Stimulated activated naive CD8-positive, alpha-beta T cell treated with anti-CD3 and anti-CD28 coated beads, Interleukin-15, amount 100 ng/mL, for 72 hours (primary cell): ENCODE data around the gene SSPN.

ENCODE experiments used
- ATAC-seq: fragments of 150-1000 bp; cut with Tn5 transposase; 2 replicates; pipeline ENCODE4 v1.10.0; 2021; ENCODE audit warnings: mild to moderate bottlenecking, moderate library complexity
- DNase-seq, 2 donors: peaks; one replicate each; pipeline ENCODE4 v3.0.0; 2021 to 2022
- H3K27ac Mint-ChIP-seq, 2 donors: one replicate each; pipeline ENCODE4 v1.8.0; 2022; ENCODE audit warnings: mild to moderate bottlenecking in 2 of 2, mixed read lengths in 2 of 2, moderate library complexity in 2 of 2
- H3K27me3 Mint-ChIP-seq: one replicate; pipeline ENCODE4 v1.8.0; 2022; ENCODE audit warnings: mixed read lengths
- H3K4me1 Mint-ChIP-seq: one replicate; pipeline ENCODE4 v1.8.0; 2022; ENCODE audit warnings: mild to moderate bottlenecking, mixed read lengths
- H3K4me3 Mint-ChIP-seq, 2 donors: one replicate each; pipeline ENCODE4 v1.8.0; 2022; ENCODE audit warnings: mild to moderate bottlenecking in 2 of 2, mixed read lengths in 2 of 2, moderate library complexity in 1 of 2
- H3K9me3 Mint-ChIP-seq, 2 donors: one replicate each; pipeline ENCODE4 v1.8.0; 2022; ENCODE audit warnings: mixed read lengths in 2 of 2

SSPN gene

DNA sequence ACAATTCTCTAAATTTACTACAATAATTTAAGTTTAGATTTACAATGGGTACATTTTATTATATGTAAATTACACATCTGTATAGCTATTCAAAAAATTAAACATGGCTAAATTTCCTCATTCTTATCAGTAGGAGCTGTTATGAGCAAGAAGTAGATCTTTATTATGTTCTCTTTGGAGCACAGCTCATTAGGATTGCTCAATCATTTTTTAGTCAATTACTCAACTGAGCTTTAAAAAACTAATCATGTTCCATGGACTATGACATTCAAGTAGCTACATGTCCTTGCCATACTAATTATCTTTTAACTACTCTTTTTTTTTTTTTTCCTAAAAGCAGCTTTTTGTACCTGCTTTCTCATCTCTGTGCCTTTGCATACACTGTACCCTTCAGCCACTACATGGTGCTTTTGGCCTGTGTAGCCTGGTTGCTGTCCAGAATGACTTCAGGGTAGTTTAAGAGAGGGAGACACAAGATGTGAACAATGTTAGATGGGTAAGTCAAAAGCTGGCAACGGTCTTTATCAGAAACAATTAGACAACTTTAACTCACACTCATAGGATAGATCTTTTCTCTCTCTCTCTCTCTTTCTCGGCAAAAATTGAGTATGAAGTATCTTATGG lies 69.0 kb downstream of the SSPN start:
- no peak overlapping the region for H3K27ac Mint-ChIP-seq
- H3K9me3 Mint-ChIP-seq, result peaks cover 0 to under 1% of the 10 kb centered on the region in 2 donors
- no peak for DNase-seq
- no peak for ATAC-seq
- no peak overlapping the region for H3K4me3 Mint-ChIP-seq
- no peaks in the 10 kb centered on the region for H3K4me1 Mint-ChIP-seq
- no peaks in the 10 kb centered on the region for H3K27me3 Mint-ChIP-seq

DNA sequence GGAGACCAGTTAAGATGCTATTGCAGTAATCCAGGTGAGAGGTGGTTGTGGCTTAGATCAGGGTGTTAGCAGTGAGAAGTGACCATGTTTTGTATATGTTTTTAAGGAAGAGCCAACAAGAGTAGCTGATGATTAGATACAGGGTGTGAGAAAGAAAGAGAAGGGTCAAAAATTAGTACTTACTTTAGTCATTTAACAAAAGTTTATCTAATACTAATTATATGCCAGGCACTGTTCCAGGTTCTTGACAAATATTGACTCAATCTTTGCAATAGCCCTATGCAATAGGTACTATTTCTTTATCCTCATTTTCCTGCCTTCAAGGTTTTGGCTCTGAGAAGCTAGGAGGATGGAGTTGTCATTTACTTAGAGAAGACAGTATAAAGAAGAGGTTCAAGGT lies 70.2 kb downstream of the SSPN start:
- ATAC-seq, result no peak
- no peak overlapping the region for H3K4me3 Mint-ChIP-seq
- H3K27ac Mint-ChIP-seq, result no peak overlapping the region
- DNase-seq, result no peak
- no peaks in the 10 kb centered on the region for H3K4me1 Mint-ChIP-seq
- no peaks in the 10 kb centered on the region for H3K9me3 Mint-ChIP-seq
- no peaks in the 10 kb centered on the region for H3K27me3 Mint-ChIP-seq

DNA sequence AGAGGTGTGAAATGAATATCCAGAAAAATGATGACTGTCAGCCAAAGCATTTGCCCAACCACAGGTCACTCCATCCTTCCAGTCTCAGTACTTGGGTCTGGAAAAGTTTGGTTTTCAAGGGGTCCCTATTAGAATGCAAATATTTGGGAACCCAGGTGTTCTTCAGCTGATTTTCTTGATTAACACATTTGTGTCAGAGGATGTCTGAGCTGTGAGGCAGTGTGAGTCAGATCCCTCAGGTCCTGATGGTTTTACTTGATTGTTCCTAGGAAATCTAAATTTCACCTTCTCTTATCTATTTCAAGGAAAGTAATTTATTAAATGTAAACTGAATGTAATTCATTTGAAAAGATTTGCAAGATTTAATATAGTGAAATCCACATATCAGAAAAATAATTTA lies 71.5 kb downstream of the SSPN start:
- no peak overlapping the region for H3K4me3 Mint-ChIP-seq
- DNase-seq (no peak), ATAC-seq (no peak)
- H3K4me1 Mint-ChIP-seq, result peaks cover 10% of the 10 kb centered on the region
- no peaks in the 10 kb centered on the region for H3K9me3 Mint-ChIP-seq
- H3K27me3 Mint-ChIP-seq, result peaks cover 8% of the 10 kb centered on the region
- no peak overlapping the region for H3K27ac Mint-ChIP-seq

DNA sequence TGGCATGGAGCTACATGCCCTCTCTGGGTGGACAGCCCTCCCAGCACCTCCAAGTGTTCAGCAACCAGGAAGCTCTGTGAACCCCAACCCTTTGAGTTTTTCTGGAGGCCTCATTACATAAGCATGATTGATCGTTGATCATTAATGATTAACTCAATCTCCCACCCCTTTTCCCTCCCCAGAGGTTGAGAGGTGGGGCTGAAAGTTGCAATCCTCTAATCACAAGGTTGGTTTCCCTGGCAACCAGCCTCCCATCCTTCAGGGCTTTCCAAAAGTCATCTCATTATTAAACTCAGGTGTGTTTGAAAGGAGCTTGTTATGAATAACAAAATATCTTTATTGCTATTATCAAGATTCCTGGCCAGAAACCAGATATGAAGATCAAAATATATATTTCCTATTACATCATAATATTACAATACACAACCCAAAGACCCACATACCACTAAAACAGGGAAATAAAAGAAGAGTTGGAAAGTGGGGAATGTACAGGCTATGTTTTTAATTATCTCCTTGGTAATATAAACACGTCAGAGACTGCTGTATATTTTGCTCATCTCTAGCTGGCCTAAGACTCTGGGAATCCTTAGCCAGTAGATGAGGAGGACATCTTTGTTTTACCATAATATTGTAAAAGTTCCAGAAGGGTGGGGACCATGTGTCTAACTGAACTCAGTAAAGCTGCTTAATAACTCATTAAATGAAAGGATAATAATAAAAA lies 73.6 kb downstream of the SSPN start:
- Mint-ChIP-seq H3K27me3 (peaks cover 8% of the 10 kb centered on the region), H3K4me1 (peaks cover 19% of the 10 kb centered on the region), H3K4me3 (no peak overlapping the region), H3K9me3 (no peaks in the 10 kb centered on the region), H3K27ac (no peak overlapping the region)
- ATAC-seq (no peak), DNase-seq (no peak)

DNA sequence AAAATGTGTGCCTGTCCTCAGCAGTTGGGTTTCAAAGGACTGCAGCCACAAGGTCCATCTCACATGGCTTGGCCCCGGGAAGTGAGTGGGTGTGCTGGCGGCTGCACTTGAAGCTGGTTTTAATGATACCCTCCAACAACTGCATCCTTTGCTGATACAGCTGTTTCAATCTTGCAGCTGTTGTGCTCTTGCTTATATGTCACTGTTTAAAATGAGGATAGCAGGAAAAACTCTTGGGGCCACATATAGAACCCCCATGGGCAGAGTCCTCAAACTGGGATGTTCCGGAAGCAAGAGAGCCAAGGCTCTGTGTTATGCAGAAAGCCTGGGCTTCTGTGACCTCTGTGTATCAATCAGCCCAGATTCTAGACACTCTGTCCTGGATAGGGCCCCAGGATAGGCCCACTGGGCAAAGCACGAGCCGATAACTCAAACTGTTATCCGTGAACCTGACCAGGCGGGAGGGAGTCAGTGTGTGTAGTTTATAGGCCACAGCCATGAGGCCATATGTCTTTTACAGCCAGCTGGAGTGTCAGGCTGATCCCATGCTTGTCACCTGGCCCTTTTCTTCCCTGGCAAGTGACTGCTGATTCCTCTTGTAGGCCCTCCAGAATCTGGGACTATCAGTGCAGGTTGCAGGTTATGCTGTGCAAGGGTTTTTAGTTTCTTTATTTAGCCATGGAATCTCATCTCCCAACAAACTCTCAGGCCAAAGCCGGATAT lies 74.3 kb downstream of the SSPN start:
- peaks cover 26% of the 10 kb centered on the region for H3K4me1 Mint-ChIP-seq
- H3K4me3 Mint-ChIP-seq, result no peak overlapping the region
- H3K27me3 Mint-ChIP-seq, result peaks cover 8% of the 10 kb centered on the region
- DNase-seq (no peak), ATAC-seq (no peak)
- no peak overlapping the region for H3K27ac Mint-ChIP-seq
- H3K9me3 Mint-ChIP-seq, result no peaks in the 10 kb centered on the region

DNA sequence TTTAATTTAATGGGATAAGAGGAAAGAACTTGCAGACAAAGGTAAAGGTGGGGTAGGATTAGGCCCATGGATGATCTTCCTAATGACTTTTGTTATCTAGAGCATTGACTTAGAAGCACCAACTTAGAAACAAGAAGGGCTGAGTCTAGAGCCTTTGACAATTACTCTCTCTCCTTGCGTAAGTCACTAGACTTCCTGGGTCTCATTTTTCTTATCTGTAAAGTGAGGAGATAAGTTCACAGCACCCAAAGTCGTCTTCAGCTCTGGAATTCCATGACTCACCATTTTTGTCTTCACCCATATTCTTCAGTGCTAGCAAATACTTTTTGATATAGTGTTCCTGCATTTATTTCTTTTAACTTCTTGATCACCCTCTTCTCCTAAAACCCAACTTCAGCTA lies 75.7 kb downstream of the SSPN start:
- Mint-ChIP-seq H3K9me3 (no peaks in the 10 kb centered on the region), H3K27me3 (peaks cover 8% of the 10 kb centered on the region), H3K4me3 (no peak overlapping the region), H3K27ac (peak overlapping the region in 1 of 2 donors; percentile 13), H3K4me1 (peaks cover 32% of the 10 kb centered on the region)
- ATAC-seq, result no peak
- DNase-seq, result no peak

DNA sequence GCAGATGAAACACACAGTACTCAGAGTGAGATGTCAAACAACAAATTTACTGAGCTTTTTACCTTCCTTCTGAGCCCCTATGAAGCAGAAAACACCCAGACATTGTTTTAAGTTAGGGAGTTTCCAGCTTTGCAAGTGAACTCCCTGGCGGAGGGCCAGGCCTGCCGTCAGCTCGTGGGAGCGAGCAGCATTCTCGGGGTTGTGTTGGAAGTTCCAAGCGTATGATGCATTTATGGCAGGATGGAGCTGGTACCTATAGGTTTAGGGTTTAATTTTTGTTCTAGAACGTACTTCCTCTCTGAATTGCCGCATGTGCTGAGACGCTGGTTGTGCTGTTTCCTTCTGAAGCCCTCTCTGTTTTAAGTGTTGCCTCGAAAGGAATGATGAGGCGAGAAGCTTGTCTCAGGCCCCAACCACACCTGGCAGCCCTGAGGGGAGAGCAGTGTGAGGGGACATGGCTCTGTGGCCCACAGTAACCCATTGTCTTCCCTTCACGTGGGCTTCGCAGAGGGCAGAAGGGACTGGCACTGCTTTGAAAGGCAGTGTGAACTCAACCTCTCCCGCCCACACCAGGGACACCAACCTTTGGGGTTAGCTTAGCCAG lies 76.6 kb downstream of the SSPN start:
- peak overlapping the region in 1 of 2 donors; percentile 31 for H3K4me3 Mint-ChIP-seq
- DNase-seq, result peak in 1 of 2 donors; percentile 14
- no peak for ATAC-seq
- H3K4me1 Mint-ChIP-seq, result peaks cover 32% of the 10 kb centered on the region
- peaks cover 8% of the 10 kb centered on the region for H3K27me3 Mint-ChIP-seq
- H3K9me3 Mint-ChIP-seq, result no peaks in the 10 kb centered on the region
- H3K27ac Mint-ChIP-seq, result no peak overlapping the region

DNA sequence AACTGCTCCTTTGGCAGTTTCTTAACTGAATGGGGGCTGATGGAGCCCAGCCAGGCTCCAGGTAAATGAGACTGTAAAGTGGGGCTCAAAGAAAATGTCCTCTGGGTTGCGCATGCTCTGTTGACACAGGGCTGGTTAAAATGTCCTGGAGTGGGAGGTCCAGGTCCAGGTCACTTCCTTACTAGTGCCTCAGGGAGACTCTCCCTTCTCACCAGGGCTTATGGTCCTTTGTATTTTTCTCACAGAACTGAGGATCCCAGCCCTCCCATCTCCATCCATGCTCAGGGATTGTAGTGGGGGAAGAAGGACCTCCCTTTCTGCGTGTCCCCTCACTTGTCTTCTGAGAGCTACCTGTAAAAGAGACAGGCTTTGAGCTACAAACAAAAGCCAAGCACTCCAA lies 77.5 kb downstream of the SSPN start:
- Mint-ChIP-seq H3K27me3 (peaks cover 8% of the 10 kb centered on the region), H3K4me1 (peaks cover 32% of the 10 kb centered on the region), H3K27ac (no peak overlapping the region), H3K9me3 (no peaks in the 10 kb centered on the region), H3K4me3 (no peak overlapping the region)
- ATAC-seq (no peak), DNase-seq (no peak)

DNA sequence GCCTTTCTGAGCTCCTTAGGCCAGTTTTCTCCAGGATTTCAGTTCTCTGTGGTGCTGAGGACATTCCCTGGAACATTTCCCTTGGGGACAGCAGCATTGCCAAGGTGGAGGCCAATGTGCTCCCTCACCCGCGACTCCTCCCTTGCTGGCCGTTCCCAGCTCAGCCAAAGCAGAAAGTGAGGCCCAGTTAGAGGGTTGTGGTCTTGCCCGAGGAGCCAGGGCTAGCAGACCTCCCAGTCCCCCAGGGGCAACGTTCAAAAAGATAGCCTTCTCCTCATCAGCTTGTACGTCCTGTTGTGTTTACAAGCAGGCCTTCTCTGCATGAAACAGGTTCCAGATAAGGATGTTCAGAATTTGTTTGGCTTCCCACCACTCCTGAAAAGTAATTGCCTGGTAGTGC lies 78.4 kb downstream of the SSPN start:
- ATAC-seq (no peak), DNase-seq (no peak)
- Mint-ChIP-seq H3K27ac (no peak overlapping the region), H3K4me1 (peaks cover 32% of the 10 kb centered on the region), H3K27me3 (peaks cover 10% of the 10 kb centered on the region), H3K9me3 (no peaks in the 10 kb centered on the region), H3K4me3 (no peak overlapping the region)

DNA sequence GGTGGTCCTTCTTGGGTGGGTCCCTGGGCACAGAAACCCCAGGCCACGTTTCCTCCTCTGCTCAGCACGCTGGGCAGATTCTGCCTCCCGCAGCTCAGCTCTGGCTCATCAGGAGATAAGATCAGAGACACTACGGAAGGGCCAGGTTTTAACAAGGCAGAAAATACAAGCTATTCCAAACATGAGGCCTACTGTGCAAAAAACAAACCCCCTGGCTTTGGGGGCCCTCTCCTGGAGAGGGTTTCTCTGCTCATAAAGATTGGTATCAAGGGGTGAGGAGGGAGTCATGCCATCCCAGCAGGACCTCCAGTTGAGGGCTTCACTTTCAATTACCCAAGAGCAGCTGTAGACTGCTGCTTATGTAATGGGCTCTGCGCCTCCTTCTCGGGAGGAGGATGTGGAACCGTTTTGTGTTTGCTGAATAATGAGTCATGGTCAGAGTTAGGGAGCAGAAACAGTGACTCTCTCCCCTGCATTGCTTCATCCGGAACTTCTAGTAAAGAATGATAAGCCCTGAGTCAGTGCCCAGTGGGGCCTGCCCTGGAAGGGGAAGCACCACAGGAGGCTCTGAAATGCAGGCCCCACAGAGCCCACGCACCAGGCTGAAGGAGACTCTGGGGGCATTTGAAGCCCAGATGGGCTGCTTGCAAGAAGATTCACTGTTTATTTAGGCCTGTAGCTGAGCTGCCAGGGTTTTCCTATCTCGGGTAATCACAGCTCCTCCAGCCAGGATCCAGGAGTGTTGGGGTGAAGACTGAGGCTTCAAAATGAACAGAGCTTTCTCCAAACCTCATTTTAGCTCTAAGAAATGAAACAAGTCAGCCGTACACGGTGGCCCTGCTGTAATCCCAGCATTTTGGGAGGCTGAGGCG lies 79.3 kb downstream of the SSPN start:
- Mint-ChIP-seq H3K9me3 (no peaks in the 10 kb centered on the region), H3K27me3 (peaks cover 17% of the 10 kb centered on the region), H3K4me1 (peaks cover 32% of the 10 kb centered on the region), H3K27ac (peak overlapping the region in 1 of 2 donors; percentile 80), H3K4me3 (no peak overlapping the region)
- ATAC-seq, result peak; percentile 98
- DNase-seq, result peak; percentile 47 to 71

DNA sequence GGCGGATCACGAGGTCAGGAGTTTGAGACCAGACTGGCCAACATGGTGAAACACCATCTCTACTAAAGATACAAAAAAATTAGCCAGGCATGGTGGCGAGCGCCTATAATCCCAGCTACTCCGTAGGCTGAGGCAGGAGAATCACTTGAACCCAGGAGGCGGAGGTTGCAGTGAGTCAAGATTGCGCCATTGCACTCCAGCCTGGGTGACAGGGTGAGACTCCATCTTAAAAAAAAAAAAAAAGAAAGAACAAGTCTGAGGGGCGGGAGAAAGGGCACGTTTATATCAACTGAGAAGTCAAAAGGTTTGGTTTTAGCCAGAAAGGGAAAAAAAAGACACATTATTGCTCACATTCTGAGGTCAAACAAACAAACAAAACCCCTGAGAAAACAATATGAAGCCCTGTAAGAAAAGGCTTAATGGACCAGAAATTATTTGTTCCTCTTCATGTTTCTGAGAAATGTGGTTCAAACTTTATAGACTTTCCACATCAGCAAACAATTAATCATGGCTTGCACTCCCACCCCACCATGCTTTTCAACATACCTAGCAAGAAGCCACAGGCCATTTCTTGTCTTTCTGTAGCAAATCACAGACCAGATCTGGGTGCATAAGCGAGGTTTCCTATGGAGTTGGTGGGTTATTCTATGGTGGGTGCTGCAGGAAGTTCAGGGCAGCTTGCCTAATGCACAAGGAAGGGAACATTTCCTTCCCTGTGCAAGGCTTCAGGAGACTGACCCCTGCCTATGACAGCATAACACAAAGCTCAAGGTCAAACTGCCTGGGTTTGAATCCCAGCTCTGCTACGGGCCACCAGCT lies 80.1 kb downstream of the SSPN start:
- H3K27ac Mint-ChIP-seq, result no peak overlapping the region
- ATAC-seq (no peak), DNase-seq (no peak)
- H3K4me1 Mint-ChIP-seq, result peaks cover 32% of the 10 kb centered on the region
- H3K27me3 Mint-ChIP-seq, result peaks cover 17% of the 10 kb centered on the region
- H3K9me3 Mint-ChIP-seq, result no peaks in the 10 kb centered on the region
- H3K4me3 Mint-ChIP-seq, result no peak overlapping the region

DNA sequence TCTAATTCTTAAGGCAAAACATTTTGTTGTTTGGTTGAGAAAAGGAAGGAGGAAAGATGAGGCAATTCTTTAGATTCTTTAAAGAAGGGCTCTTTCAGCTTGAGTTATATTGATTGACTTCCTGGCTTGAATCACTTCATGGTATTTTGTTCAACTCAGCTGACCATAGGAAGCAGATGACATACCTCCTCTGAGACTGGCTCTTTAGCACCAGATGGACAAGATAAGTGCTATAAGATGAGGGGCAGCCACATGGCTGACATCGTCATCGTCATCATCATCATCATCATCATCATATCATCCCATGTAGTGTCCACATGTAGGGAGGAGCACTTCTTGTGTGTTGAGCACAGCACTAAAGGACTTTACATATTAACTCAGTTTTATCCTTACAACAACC lies 81.3 kb downstream of the SSPN start:
- peaks cover 24% of the 10 kb centered on the region for H3K4me1 Mint-ChIP-seq
- H3K27ac Mint-ChIP-seq, result no peak overlapping the region
- ATAC-seq, result no peak
- no peak for DNase-seq
- peaks cover 9% of the 10 kb centered on the region for H3K27me3 Mint-ChIP-seq
- H3K9me3 Mint-ChIP-seq, result no peaks in the 10 kb centered on the region
- no peak overlapping the region for H3K4me3 Mint-ChIP-seq

DNA sequence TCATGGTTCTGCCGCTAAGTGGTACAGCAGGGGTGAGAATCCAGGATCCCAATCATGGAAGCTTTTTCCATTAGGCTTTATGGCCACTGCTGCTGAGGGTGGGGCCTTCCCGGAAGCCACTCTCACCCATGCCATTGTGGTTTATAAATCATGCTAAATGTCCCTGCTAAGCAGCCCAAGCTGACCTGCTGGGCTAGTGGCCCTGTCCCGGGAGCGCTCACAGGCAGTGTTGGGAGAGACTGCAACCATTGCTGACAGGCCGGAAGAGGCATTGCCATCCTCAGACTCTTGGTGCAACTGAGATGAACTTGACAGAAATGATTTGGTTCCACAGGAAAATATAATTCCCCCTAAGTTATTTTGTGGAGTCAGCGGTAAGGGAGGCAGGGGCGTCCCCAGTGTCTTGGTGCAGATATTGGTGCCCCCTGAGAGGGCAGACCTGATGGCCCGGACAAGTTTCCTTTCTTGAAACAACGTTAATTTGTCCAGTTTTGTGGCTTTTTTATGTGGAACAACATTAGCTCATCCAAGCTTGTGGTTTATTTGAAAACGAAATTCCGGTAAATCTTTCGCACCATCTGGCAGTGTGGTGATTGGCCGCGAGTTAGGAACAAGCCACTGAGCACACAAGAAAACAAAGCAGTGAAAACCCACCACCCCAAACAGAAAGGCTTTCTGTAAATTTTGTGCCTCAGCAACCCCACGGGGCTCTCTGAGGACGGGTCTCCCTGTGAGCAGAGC lies 82.3 kb downstream of the SSPN start:
- Mint-ChIP-seq H3K9me3 (no peaks in the 10 kb centered on the region), H3K27me3 (peaks cover 9% of the 10 kb centered on the region), H3K4me1 (peaks cover 16% of the 10 kb centered on the region), H3K27ac (peak overlapping the region in 1 of 2 donors; percentile 49), H3K4me3 (no peak overlapping the region)
- ATAC-seq, result no peak
- no peak for DNase-seq

DNA sequence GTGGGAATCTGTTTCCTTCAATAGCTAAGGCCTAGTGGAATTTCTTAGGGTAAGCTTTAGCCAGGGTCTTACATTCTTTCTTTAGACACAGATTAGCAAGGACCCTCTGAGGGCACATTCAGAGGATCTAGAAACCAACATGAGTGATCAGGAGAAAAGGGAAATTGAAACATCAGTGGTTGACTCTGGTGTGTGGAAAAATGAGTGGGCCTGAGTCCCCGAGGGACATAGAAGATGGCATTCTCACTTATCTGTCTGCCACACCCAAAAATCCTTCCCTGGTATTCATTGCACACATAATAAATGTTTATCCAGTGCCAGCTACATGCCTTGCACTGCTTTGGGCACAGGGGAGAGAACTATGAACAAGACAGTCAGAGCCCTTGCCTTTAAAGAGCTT lies 82.9 kb downstream of the SSPN start:
- no peak for DNase-seq

More for the DNA sequence above, 82.9 kb downstream of the SSPN start:
- ATAC-seq, result no peak
- H3K4me1 Mint-ChIP-seq, result peaks cover 16% of the 10 kb centered on the region
- peaks cover 9% of the 10 kb centered on the region for H3K27me3 Mint-ChIP-seq
- H3K9me3 Mint-ChIP-seq, result no peaks in the 10 kb centered on the region
- H3K27ac Mint-ChIP-seq, result no peak overlapping the region
- no peak overlapping the region for H3K4me3 Mint-ChIP-seq
